Muscle of leg (tissue), 11 donors: ENCODE data around the gene SLC35E2B. TPM values are rescaled to one million over a fixed set of nuclear protein-coding genes. Genes with fewer than 3 reads are reported as not detected.

ENCODE experiments used
- DNase-seq: peaks from one replicate; pipeline ENCODE4 v3.0.0; 2013
- H3K27ac ChIP-seq: one replicate; pipeline ENCODE4 v1.5.1; 2013; ENCODE audit warnings: mild to moderate bottlenecking, low read length, control low read depth
- H3K27me3 ChIP-seq: one replicate; pipeline ENCODE4 v1.6.1; 2013; ENCODE audit warnings: low read length; ENCODE audit not compliant: control insufficient read depth, insufficient read depth
- H3K36me3 ChIP-seq: one replicate; pipeline ENCODE4 v1.6.1; 2013; ENCODE audit warnings: low read length; ENCODE audit not compliant: control insufficient read depth, insufficient read depth
- H3K4me1 ChIP-seq: one replicate; pipeline ENCODE4 v1.6.1; 2013; ENCODE audit warnings: low read length; ENCODE audit not compliant: control insufficient read depth, insufficient read depth
- H3K4me3 ChIP-seq: one replicate; pipeline ENCODE4 v1.5.1; 2013; ENCODE audit warnings: low read length, control low read depth
- H3K9me3 ChIP-seq: replicated peaks from 2 replicates; pipeline ENCODE4 v1.6.1; 2013; ENCODE audit warnings: low read depth, low read length; ENCODE audit not compliant: control insufficient read depth
- WGBS: methylation state at CpG from one replicate; pipeline ENCODE4 v1.1.5; 2013; ENCODE audit warnings: missing lambda C conversion rate; ENCODE audit not compliant: insufficient coverage; 5-methylcytosine and 5-hydroxymethylcytosine counted together
- polyA plus RNA-seq, 8 donors: library from polyadenylated mRNA; unstranded; fragments of 120-200 nt; gene quantifications; one replicate each; pipeline versions ENCODE4 v1.2.1 to v1.2.3, GENCODE V29; 2013; ENCODE audit warnings: inconsistent platforms in 1 of 8, low replicate concordance in 1 of 8; ENCODE audit not compliant: insufficient read length in 8 of 8, insufficient read depth in 1 of 8
- total RNA-seq: library from RNA; stranded (reverse); fragments of 120-200 nt; gene quantifications from one replicate; pipeline ENCODE4 v1.2.4, GENCODE V29; 2013

SLC35E2B gene
- total and polyA plus RNA-seq, 9 donors, result 27.4 to 56.9 (median 48.1) TPM

- Histone ChIP-seq H3K27ac (no peak overlapping the region), H3K4me3 (no peak overlapping the region), H3K36me3 (peaks cover 20% of the 10 kb centered on the region), H3K9me3 (no peaks in the 10 kb centered on the region), H3K27me3 (peaks cover 13% of the 10 kb centered on the region), H3K4me1 (peaks cover 8% of the 10 kb centered on the region)
- 28% methylated on average over 38 of the region's 48 CpGs for WGBS
- peak; percentile 35 for DNase-seq
Observed at GRCh38 chr1:1629430-1630190, 63.0 kb downstream of the SLC35E2B start.

DNA sequence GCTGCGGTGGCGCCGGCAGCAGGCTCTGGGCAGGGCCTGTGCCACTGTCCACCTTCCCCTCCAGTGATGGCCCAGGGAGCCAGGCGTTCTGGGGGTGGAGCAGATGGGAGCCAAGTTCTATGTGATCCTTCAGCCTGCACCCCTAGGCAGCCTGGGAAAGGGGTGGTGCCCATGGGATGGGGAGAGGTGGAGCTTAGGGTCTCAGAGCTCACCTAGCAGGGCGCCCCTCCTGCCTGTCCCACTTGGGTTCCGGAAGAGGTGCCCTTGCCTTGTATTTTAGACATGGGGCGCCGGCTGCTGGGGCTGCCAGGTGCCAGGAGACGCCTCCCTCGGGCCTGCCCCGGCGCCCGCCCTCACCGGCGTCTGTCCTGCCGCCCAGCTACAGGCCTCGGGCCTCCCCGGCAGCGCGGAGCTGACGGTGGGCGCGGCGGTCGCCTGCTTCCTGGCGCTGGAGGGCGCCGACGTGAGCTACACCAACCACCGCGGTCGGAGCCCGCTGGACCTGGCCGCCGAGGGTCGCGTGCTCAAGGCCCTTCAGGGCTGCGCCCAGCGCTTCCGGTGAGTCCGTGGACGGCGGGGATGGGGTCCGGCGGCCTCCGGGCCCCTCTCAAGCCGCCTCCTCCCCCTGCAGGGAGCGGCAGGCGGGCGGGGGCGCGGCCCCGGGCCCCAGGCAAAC, 63.7 kb downstream of the SLC35E2B start:
- peaks cover 8% of the 10 kb centered on the region for H3K4me1 ChIP-seq
- H3K27me3 ChIP-seq, result peaks cover 13% of the 10 kb centered on the region
- DNase-seq, result peak; percentile 50
- WGBS, result 41% methylated on average over 50 of the region's 53 CpGs
- peaks cover 23% of the 10 kb centered on the region for H3K36me3 ChIP-seq
- H3K4me3 ChIP-seq, result no peak overlapping the region
- no peak overlapping the region for H3K27ac ChIP-seq
- H3K9me3 ChIP-seq, result no peaks in the 10 kb centered on the region

DNA sequence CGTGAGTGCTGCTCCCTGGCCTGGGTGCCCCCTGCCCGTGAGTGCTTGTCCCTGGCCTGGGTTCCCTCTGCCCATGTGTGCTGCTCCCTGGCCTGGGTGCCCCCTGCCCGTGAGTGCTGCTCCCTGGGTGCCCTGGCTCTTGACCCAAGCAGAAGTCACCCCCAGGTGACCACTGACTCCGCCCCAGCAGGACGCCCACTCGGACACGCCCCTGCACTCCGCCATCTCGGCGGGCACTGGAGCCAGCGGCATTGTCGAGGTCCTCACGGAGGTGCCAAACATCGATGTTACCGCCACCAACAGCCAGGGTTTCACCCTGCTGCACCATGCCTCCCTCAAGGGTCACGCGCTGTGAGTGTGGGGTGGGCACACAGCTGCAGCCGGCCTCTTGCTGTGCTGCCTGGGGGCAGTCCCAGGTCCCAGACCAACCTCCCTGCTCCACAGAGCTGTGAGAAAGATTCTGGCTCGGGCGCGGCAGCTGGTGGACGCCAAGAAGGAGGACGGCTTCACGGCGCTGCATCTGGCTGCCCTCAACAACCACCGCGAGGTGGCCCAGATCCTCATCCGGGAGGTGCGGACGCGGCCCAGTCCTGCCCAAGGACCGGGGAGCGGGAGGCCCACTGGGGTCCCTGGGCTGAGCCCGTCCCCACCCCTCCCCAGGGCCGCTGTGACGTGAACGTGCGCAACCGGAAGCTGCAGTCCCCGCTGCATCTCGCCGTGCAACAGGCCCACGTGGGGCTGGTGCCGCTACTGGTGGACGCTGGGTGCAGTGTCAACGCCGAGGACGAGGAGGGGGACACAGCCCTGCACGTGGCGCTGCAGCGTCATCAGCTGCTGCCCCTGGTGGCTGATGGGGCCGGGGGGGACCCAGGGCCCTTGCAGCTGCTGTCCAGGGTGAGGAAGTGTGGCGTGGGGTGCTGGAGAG, 64.5 kb downstream of the SLC35E2B start:
- WGBS, result 82% methylated on average over 40 of the region's 53 CpGs
- DNase-seq, result peak; percentile 40
- peaks cover 26% of the 10 kb centered on the region for H3K36me3 ChIP-seq

GRCh38 chr1:1627261-1627828, 65.2 kb downstream of the SLC35E2B start:
- no peak for DNase-seq
- WGBS, result 53% methylated on average over 36 of the region's 37 CpGs
- no peaks in the 10 kb centered on the region for H3K9me3 ChIP-seq
- H3K4me3 ChIP-seq, result no peak overlapping the region
- peaks cover 12% of the 10 kb centered on the region for H3K27me3 ChIP-seq
- H3K36me3 ChIP-seq, result peaks cover 29% of the 10 kb centered on the region
- H3K4me1 ChIP-seq, result peaks cover 10% of the 10 kb centered on the region
- no peak overlapping the region for H3K27ac ChIP-seq

More for the DNA sequence above, 64.5 kb downstream of the SLC35E2B start:
- Histone ChIP-seq H3K4me1 (peaks cover 8% of the 10 kb centered on the region), H3K27me3 (peaks cover 13% of the 10 kb centered on the region), H3K9me3 (no peaks in the 10 kb centered on the region), H3K4me3 (no peak overlapping the region), H3K27ac (no peak overlapping the region)

DNA sequence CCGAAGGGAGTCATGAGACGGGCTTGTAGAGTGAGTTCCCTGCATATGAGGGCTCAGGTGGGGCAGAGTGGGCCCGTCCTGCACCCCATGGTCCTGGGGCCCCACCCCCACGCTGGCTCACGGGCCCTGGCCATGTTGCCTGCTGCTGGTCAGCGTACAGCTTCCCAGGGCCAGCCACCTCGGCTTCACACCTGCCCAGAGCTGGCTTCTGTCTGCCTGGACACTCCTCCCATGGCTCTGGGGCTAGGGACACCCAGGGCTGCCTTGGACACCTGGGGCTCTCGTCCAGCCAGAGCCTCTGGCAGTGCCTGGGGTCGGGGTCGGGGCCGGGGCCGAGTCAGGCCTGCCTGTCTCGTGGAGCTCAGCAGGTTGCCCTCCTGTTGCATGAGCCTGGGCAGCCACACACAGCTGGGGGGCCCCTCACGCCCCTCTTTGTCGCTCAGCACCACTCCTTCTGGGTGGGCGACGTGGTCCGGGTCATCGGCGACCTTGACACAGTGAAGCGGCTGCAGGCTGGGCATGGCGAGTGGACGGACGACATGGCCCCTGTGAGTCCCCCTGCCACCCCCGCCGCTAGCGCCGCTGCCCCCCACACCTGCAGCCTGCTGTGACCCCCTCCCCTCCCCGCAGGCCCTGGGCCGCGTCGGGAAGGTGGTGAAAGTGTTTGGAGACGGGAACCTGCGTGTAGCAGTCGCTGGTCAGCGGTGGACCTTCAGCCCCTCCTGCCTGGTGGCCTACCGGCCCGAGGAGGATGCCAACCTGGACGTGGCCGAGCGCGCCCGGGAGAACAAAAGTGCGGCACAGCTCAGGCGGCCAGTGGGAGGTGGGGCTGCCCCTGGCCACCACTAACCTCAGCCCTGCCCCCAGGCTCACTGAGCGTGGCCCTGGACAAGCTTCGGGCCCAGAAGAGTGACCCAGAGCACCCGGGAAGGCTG, 66.1 kb downstream of the SLC35E2B start:
- 84% methylated on average over 39 of the region's 48 CpGs for WGBS
- H3K27me3 ChIP-seq, result peaks cover 5% of the 10 kb centered on the region
- H3K4me3 ChIP-seq, result no peak overlapping the region
- H3K27ac ChIP-seq, result no peak overlapping the region
- H3K9me3 ChIP-seq, result no peaks in the 10 kb centered on the region
- peaks cover 30% of the 10 kb centered on the region for H3K36me3 ChIP-seq
- peaks cover 14% of the 10 kb centered on the region for H3K4me1 ChIP-seq
- DNase-seq, result no peak

GRCh38 chr1:1625824-1626206, 66.8 kb downstream of the SLC35E2B start:
- WGBS, result 81% methylated on average over 8 of the region's 8 CpGs
- Histone ChIP-seq H3K36me3 (peaks cover 30% of the 10 kb centered on the region), H3K27ac (no peak overlapping the region), H3K27me3 (no peaks in the 10 kb centered on the region), H3K4me1 (peaks cover 21% of the 10 kb centered on the region), H3K9me3 (no peaks in the 10 kb centered on the region), H3K4me3 (no peak overlapping the region)
- DNase-seq, result no peak

GRCh38 chr1:1625404-1625775, 67.2 kb downstream of the SLC35E2B start:
- H3K36me3 ChIP-seq, result peaks cover 30% of the 10 kb centered on the region

DNA sequence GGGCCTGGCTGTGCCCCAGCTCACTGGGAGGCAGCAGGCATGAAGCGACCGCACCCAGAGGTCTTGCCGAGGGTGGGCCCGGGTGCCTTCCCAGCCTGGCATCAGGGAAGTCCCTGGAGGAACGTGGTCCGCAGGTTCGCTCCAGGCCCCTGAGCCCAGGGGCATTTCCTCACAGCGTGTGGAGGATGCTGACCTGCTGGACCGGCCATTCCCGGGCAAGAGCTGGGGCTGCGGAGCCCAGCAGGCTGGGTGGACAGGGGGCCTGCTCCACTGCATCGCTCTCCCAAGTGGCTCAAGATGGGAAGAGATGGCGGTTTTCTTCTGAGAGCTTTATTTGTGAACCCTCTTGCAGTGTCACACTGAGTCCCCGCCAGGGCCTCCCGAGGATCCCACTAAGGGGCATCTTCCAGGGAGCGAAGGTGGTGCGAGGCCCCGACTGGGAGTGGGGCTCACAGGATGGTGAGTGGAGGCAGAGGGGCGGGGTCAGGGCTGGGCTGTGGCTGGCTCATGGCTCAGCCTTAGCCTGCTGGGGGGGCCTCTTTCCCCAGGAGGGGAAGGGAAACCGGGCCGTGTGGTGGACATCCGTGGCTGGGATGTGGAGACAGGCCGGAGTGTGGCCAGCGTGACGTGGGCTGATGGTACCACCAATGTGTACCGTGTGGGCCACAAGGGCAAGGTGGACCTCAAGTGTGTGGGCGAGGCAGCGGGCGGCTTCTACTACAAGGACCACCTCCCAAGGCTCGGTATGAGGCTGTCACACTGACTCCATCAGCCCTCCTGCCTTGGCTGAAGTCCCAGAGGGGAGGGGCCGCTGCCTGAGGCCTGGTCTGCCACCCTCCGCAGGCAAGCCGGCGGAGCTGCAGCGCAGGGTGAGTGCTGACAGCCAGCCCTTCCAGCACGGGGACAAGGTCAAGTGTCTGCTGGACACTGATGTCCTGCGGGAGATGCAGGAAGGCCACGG, 67.9 kb downstream of the SLC35E2B start:
- no peaks in the 10 kb centered on the region for H3K27me3 ChIP-seq
- 72% methylated on average over 35 of the region's 38 CpGs for WGBS
- DNase-seq, result peak; percentile 60
- peaks cover 29% of the 10 kb centered on the region for H3K4me1 ChIP-seq
- H3K4me3 ChIP-seq, result no peak overlapping the region
- peaks cover 30% of the 10 kb centered on the region for H3K36me3 ChIP-seq
- H3K9me3 ChIP-seq, result no peaks in the 10 kb centered on the region
- H3K27ac ChIP-seq, result no peak overlapping the region

More at GRCh38 chr1:1625404-1625775, 67.2 kb downstream of the SLC35E2B start:
- H3K4me1 ChIP-seq, result peaks cover 23% of the 10 kb centered on the region
- no peaks in the 10 kb centered on the region for H3K9me3 ChIP-seq
- no peak for DNase-seq
- H3K4me3 ChIP-seq, result no peak overlapping the region
- no peaks in the 10 kb centered on the region for H3K27me3 ChIP-seq
- no peak overlapping the region for H3K27ac ChIP-seq
- WGBS, result 84% methylated on average over 20 of the region's 28 CpGs
